CD4-positive, alpha-beta T cell treated with Interleukin-15 for 4 hours (primary cell): ENCODE data around the gene LCN12.

ENCODE experiments used
- DNase-seq: peaks from one replicate; pipeline ENCODE4 v3.0.0-alpha.2; 2020; ENCODE audit warnings: low spot score

LCN12 gene

GRCh38 chr9:136945333-136946227 is 6.5 kb upstream of the LCN12 start:
- DNase-seq, result no peak

- DNase-seq, result no peak
These were observed 5.6 kb upstream of the LCN12 start for GRCh38 chr9:136946228-136947027.

GRCh38 chr9:136947028-136947891 is 4.8 kb upstream of the LCN12 start:
- DNase-seq, result no peak

- DNase-seq, result no peak
These were observed 4.0 kb upstream of the LCN12 start for GRCh38 chr9:136947955-136948510.

GRCh38 chr9:136949239-136949816 is 2.7 kb upstream of the LCN12 start:
- no peak for DNase-seq

GRCh38 chr9:136949817-136950655 is 2.0 kb upstream of the LCN12 start:
- DNase-seq, result peak; percentile 97

- no peak for DNase-seq
These were observed 1.3 kb upstream of the LCN12 start for GRCh38 chr9:136950656-136951276.

GRCh38 chr9:136952321-136952850 is 313 bp downstream of the LCN12 start:
- no peak for DNase-seq

- DNase-seq, result no peak
These were observed 1.1 kb downstream of the LCN12 start for GRCh38 chr9:136952876-136953770.

- no peak for DNase-seq
These were observed 1.7 kb downstream of the LCN12 start for GRCh38 chr9:136953771-136954269.

GRCh38 chr9:136954270-136955083 is 2.4 kb downstream of the LCN12 start:
- DNase-seq, result no peak

GRCh38 chr9:136955202-136955942 is 3.3 kb downstream of the LCN12 start:
- DNase-seq, result no peak

- DNase-seq, result no peak
These were observed 3.9 kb downstream of the LCN12 start for GRCh38 chr9:136955943-136956335.

- DNase-seq, result no peak
These were observed 4.5 kb downstream of the LCN12 start for GRCh38 chr9:136956604-136957003.

GRCh38 chr9:136957461-136957860 is 5.4 kb downstream of the LCN12 start:
- DNase-seq, result no peak

GRCh38 chr9:136957901-136958300 is 5.8 kb downstream of the LCN12 start:
- no peak for DNase-seq

- no peak for DNase-seq
These were observed 6.4 kb downstream of the LCN12 start for GRCh38 chr9:136958473-136958872.
